GM12878 (cell line): Measurements from ENCODE around the gene ATRNL1.

Experiments used
- CTCF ChIP-seq, 3 experiments: IDR thresholded peaks in 2 of 3; conservative IDR thresholded peaks in 1 of 3; 2 replicates each; pipeline ENCODE4 v1.5.1; 2011; ENCODE audit warnings: low read depth in 3 of 3, low read length in 3 of 3, mild to moderate bottlenecking in 3 of 3, control low read depth in 2 of 3, moderate library complexity in 2 of 3, inconsistent platforms in 1 of 3, mixed read lengths in 1 of 3; ENCODE audit not compliant: control insufficient read depth in 2 of 3, insufficient read depth in 1 of 3; ENCODE audit errors: extremely low read depth in 1 of 3
- POLR2A ChIP-seq: IDR thresholded peaks from 2 replicates; pipeline ENCODE4 v1.6.1; 2011; ENCODE audit warnings: low read depth, mild to moderate bottlenecking, low read length
- PRDM15 ChIP-seq: fragments of 450-650 bp; formaldehyde crosslinking; IDR thresholded peaks from 2 replicates; pipeline ENCODE4 v1.4.0; 2020; ENCODE audit warnings: mild to moderate bottlenecking, moderate library complexity

GRCh38 chr10:115379064-115379463, 285.9 kb downstream of the ATRNL1 start:
- no peak for TF ChIP-seq PRDM15 (CRISPR knock-in tag)
- TF ChIP-seq CTCF (IDR thresholded peaks at IDR 0.05 in 2 of 3, conservative IDR thresholded peaks at IDR 0.05 in 1 of 3; ENCODE audit: control insufficient read depth in 2 of 3, extremely low read depth in 1 of 3, insufficient read depth in 1 of 3, low read depth in 3 of 3, low read length in 3 of 3) = no peak
- no peak for TF ChIP-seq POLR2A
